OCI-LY7 (cell line): ENCODE results near the gene SETBP1. TPM values are rescaled to one million over a fixed set of nuclear protein-coding genes. Genes with fewer than 3 reads are reported as not detected.

Experiments
- BruUV-seq: library from RNA; stranded (reverse); fragments of 400-500 nt; replicated peaks from 2 replicates; lab custom pipeline; 2021; lab: Mats Ljungman, UMichigan
- CTCF ChIA-PET: fragments of 300-600 bp; sonication (Branson Sonifier 250); formaldehyde crosslinking; loops from one replicate; lab custom pipeline; 2022; ENCODE audit warnings: antibody characterized with exemption; ENCODE audit not compliant: unreplicated experiment; lab: Charles Lee
- POLR2A ChIA-PET: fragments of 300-600 bp; sonication (Branson Sonifier 250); formaldehyde crosslinking; loops from one replicate; lab custom pipeline; 2022; ENCODE audit warnings: antibody characterized with exemption; lab: Charles Lee
- DNase-seq: peaks from one replicate; pipeline ENCODE4 v3.0.0-alpha.2; 2015; ENCODE audit warnings: low spot score
- H2AFZ ChIP-seq: fragments of 200-600 bp; sonication (generic), shearing (Covaris generic); 2 replicates; pipeline ENCODE4 v1.6.1; 2014; ENCODE audit warnings: mild to moderate bottlenecking, antibody characterized with exemption, low read length, moderate library complexity
- H3K27ac ChIP-seq: fragments of 200-600 bp; sonication (generic); 2 replicates; pipeline ENCODE4 v1.5.1; 2014; ENCODE audit warnings: mixed run types, low read depth, mild to moderate bottlenecking, moderate library complexity, low read length, inconsistent platforms; ENCODE audit not compliant: poor library complexity, severe bottlenecking
- H3K36me3 ChIP-seq: fragments of 200-600 bp; sonication (generic); 2 replicates; pipeline ENCODE4 v1.6.1; 2014; ENCODE audit warnings: mild to moderate bottlenecking, antibody characterized with exemption, low read length, moderate library complexity, mixed read lengths; ENCODE audit not compliant: insufficient read depth
- H3K4me1 ChIP-seq: fragments of 200-600 bp; sonication (generic); 2 replicates; pipeline ENCODE4 v1.5.1; 2014; ENCODE audit warnings: mild to moderate bottlenecking, low read length; ENCODE audit not compliant: insufficient read depth, poor library complexity, severe bottlenecking
- H3K4me2 ChIP-seq: fragments of 200-600 bp; sonication (generic); 2 replicates; pipeline ENCODE4 v1.6.1; 2014; ENCODE audit warnings: mild to moderate bottlenecking, low read length
- H3K4me3 ChIP-seq: fragments of 200-600 bp; sonication (generic); 2 replicates; pipeline ENCODE4 v1.5.1; 2014; ENCODE audit warnings: mild to moderate bottlenecking, low read depth, low read length; ENCODE audit not compliant: poor library complexity, severe bottlenecking
- H3K79me2 ChIP-seq: fragments of 200-600 bp; sonication (generic); 2 replicates; pipeline ENCODE4 v1.6.1; 2016; ENCODE audit warnings: low read depth, mild to moderate bottlenecking, low read length, moderate library complexity, mixed read lengths; ENCODE audit not compliant: insufficient read depth
- H3K9me2 ChIP-seq: fragments of 200-600 bp; sonication (generic); 2 replicates; pipeline ENCODE4 v1.6.1; 2016; ENCODE audit warnings: mild to moderate bottlenecking, low read length, mixed read lengths; ENCODE audit not compliant: insufficient read depth
- H3K9me3 ChIP-seq: fragments of 200-600 bp; sonication (generic); 2 replicates; pipeline ENCODE4 v1.6.1; 2014; ENCODE audit warnings: mild to moderate bottlenecking, mixed run types, low read length, mixed read lengths
- H4K20me1 ChIP-seq: fragments of 200-600 bp; sonication (generic); 2 replicates; pipeline ENCODE4 v1.6.1; 2014; ENCODE audit warnings: mild to moderate bottlenecking, antibody characterized with exemption, low read length, moderate library complexity, mixed read lengths; ENCODE audit not compliant: insufficient read depth
- EZH2phosphoT487 ChIP-seq: fragments of 200-600 bp; sonication (generic); IDR thresholded peaks from 2 replicates; pipeline ENCODE4 v1.6.1; 2018; ENCODE audit warnings: low read depth, borderline replicate concordance, mild to moderate bottlenecking, mixed run types, antibody characterized with exemption, low read length, moderate library complexity, mixed read lengths
- intact Hi-C: fragments of 100-400 bp; cut with micrococcal nuclease; formaldehyde crosslinking; loops from one replicate; pipeline ENCODE4 v1.10.0; 2022; ENCODE audit not compliant: unreplicated experiment
- total RNA-seq, 2 experiments: library from RNA; depleted of rRNA in 1 of 2; stranded (reverse); fragments of >200 nt in 1 of 2; shearing (Covaris generic) in 1 of 2; gene quantifications; 2 replicates each; pipeline ENCODE4 v1.2.3, GENCODE V29; 2014 to 2022
- TF ChIP-seq, protein P1 (sequence below): fragments of 200-600 bp; sonication (generic); conservative IDR thresholded peaks from 2 replicates; pipeline ENCODE4 v1.5.1; 2014; ENCODE audit warnings: mild to moderate bottlenecking, antibody characterized with exemption, low read length, moderate library complexity, mixed read lengths

Gene SETBP1
- total RNA-seq, 2 experiments from 2014 or later: 2.6 to 9.1 TPM

DNA sequence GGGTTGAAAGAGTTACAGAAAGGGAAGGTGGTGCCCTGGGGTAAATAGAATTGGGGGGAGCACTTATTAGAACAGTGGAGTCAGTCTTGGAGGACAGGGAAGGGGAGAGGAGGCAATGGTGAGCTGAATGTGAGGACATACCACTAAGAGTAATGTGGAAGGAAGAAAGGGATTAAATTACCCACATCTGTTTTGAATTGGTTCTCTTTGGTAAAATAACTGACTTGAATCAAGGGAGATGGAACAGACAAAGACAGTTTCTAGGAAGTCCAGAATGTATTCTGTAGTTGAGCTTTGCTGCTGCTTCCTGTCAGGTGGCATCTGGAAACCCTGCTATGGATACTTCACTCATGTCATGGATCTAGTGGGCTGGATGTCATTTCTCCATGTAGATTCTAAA lies 6.7 kb downstream of the SETBP1 start:
- CTCF ChIA-PET: no interaction called here
- Histone ChIP-seq H2AFZ (no peak overlapping the region), H3K36me3 (no peaks in the 10 kb centered on the region), H3K4me1 (peaks cover 8% of the 10 kb centered on the region), H3K9me3 (no peaks in the 10 kb centered on the region), H3K9me2 (no peaks in the 10 kb centered on the region), H3K4me2 (no peak overlapping the region), H3K27ac (no peak overlapping the region), H3K79me2 (no peaks in the 10 kb centered on the region), H4K20me1 (no peaks in the 10 kb centered on the region), H3K4me3 (no peak overlapping the region)
- intact Hi-C loops: no loop called here
- no peak for TF ChIP-seq EZH2phosphoT487
- TF ChIP-seq, protein P1, sequence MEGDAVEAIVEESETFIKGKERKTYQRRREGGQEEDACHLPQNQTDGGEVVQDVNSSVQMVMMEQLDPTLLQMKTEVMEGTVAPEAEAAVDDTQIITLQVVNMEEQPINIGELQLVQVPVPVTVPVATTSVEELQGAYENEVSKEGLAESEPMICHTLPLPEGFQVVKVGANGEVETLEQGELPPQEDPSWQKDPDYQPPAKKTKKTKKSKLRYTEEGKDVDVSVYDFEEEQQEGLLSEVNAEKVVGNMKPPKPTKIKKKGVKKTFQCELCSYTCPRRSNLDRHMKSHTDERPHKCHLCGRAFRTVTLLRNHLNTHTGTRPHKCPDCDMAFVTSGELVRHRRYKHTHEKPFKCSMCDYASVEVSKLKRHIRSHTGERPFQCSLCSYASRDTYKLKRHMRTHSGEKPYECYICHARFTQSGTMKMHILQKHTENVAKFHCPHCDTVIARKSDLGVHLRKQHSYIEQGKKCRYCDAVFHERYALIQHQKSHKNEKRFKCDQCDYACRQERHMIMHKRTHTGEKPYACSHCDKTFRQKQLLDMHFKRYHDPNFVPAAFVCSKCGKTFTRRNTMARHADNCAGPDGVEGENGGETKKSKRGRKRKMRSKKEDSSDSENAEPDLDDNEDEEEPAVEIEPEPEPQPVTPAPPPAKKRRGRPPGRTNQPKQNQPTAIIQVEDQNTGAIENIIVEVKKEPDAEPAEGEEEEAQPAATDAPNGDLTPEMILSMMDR: no peak
- no TSS peak for BruUV-seq
- no peak for DNase-seq
- POLR2A ChIA-PET: interaction anchor here (0.5 to 0.8 kb wide), 2 partner anchors 8 to 13 kb away, joined by 3 read pairs; no protein-coding TSS in a partner anchor

DNA sequence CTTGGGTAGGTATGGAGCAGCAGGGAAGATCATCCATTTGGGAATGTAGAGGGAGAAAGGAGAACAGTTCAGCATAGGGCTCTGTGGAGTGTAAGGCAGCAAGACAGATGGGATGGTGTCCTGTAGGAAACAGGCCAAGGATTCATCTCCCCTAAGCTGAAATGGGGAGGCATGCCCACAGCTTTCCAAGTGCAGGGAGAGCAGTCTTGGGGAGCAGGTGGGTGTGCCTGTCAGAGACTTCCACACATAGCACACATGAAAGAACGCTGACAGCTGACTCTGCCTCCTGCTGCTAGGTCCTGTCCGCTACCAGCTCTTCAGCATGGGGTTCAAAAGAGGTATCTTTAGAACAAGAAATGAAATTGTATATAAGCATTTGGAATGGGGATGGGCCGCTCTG lies 9.0 kb downstream of the SETBP1 start:
- Histone ChIP-seq H3K36me3 (no peaks in the 10 kb centered on the region), H3K9me3 (no peaks in the 10 kb centered on the region), H3K9me2 (no peaks in the 10 kb centered on the region), H3K4me2 (no peak overlapping the region), H2AFZ (no peak overlapping the region), H3K4me1 (no peaks in the 10 kb centered on the region), H4K20me1 (no peaks in the 10 kb centered on the region), H3K79me2 (no peaks in the 10 kb centered on the region), H3K27ac (no peak overlapping the region), H3K4me3 (no peak overlapping the region)
- TF ChIP-seq, protein P1: no peak
- no peak for TF ChIP-seq EZH2phosphoT487
- intact Hi-C loops: no loop called here
- ChIA-PET POLR2A (no interaction called here), CTCF (no interaction called here)
- DNase-seq: no peak
- BruUV-seq: no TSS peak

DNA sequence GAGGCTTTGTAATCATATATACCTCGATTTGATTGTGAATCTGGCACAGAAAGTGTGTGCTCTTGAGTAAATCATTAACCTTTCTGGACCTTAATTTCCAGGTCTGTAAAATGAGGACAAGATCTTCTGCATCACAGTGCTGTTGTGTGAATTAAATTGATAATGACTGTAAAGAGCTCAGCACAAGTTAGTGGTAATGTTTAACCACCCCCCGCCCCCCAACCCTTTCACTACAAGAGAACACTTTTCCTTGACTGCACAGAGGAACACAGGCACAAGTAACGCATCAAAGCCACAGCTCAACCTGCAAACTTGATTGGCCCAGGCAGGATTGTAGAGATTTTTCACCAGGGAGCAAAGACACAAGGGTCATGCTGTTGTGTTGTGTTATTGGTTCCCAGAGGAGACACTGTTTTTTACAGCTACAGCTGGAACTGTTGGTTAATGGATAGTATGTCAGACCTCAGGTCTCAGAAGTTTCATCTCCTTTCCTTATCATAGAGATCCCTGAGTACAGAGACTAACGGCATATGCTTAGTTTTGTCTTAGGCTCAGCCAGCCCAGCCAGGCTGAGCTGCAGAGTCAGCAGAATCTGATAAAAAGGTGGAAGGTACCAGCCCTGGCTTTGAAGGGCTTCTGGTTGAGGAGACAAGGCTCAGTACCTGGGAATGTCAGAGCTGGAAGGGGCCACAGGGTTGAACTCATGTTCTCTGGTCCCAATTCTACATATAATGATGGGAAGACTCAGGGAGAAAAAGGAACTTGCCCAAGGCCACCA lies 10.6 kb downstream of the SETBP1 start:
- H3K9me3 ChIP-seq: no peaks in the 10 kb centered on the region
- intact Hi-C loops: no loop called here
- no peak overlapping the region for H3K27ac ChIP-seq
- H3K4me3 ChIP-seq: no peak overlapping the region
- no peaks in the 10 kb centered on the region for H3K36me3 ChIP-seq
- H3K9me2 ChIP-seq: no peaks in the 10 kb centered on the region
- TF ChIP-seq EZH2phosphoT487: no peak
- TF ChIP-seq, protein P1: no peak
- CTCF ChIA-PET: no interaction called here
- no peak overlapping the region for H2AFZ ChIP-seq
- no peaks in the 10 kb centered on the region for H3K79me2 ChIP-seq
- no TSS peak for BruUV-seq
- no peaks in the 10 kb centered on the region for H4K20me1 ChIP-seq
- POLR2A ChIA-PET: interaction anchor here (1.6 kb wide), 1 partner anchor 20 kb away, joined by 4 read pairs; no protein-coding TSS in a partner anchor
- no peaks in the 10 kb centered on the region for H3K4me1 ChIP-seq
- no peak for DNase-seq
- H3K4me2 ChIP-seq: no peak overlapping the region
